NCI-H1436 (cell line): ENCODE measurements around the gene KPNA4.

ENCODE experiments used
- DNase-seq: peaks from one replicate; lab custom pipeline; 2025; lab: John Stamatoyannopoulos, UW

KPNA4 gene

DNA sequence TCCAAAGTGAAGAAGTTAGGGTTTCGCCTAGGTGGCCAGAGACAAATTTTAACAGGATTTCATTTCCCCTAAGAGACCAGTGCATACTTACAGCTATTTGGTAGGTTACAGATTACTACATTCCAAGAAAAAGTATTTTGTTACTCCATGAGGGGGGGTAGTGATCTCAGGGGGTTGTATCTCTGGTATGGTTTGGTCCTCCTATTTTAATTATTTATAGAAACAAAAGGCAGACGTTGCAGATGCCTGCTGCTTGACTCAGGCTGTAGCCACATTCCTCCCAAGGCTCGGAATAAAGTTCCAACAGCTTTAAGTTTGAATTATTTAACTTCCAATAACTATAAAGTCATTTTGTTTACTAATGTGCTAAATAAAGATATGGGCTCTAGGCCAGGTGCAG is 114.5 kb downstream of the KPNA4 start:
- no peak for DNase-seq

DNA sequence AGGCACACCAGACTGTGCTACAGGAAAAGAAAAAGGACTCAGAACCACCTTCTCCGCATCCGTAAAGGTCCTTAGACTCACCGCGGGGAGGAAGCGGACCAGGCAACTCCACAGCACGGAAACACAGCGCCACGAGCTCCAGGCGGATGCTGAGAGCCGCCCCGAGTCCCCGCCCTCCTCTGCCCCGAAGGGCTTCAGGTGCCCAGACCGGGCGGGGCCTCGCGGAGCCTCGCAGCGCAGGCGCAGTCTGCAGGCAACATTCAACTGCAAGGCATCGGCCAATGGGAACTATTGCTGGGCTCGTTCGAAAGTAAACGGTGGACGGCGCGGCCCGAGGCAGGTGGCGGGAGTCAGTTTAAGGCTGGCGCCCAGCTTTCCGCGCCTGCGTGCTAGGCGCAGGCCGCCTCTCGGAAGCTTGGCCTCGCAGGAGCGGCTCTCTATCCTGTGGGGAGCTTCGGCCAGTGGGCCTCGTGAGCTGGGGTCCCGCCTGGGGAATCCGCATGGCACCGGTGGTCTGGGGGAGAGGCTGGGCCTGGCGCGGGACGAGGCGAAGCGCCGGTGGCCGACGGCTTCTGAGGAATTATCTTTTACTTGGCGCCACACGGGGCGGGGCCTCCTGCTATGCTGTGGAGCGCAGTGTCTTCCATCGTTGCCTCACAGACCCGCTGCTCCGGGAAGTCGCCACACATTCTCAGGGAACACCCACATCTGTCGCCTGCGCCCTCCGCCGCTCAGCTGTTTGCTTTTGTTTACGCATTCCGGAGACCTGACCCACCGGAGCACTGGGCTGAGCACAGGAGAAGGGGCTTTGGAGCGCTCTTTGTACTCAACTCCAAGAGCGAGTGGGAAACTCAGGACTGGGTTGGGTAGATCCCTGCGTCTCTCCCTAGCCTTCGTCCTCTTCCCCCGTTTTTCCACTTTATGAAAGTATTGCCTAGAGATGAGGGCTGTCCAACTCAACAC is 115.5 kb downstream of the KPNA4 start, which contains the start of gene TRIM59:
TSS of gene TRIM59 (minus strand) at position 151 of the 963 bp plus-strand sequence. CDS start 10,603 bp downstream, outside the sequence.
- DNase-seq, result no peak

DNA sequence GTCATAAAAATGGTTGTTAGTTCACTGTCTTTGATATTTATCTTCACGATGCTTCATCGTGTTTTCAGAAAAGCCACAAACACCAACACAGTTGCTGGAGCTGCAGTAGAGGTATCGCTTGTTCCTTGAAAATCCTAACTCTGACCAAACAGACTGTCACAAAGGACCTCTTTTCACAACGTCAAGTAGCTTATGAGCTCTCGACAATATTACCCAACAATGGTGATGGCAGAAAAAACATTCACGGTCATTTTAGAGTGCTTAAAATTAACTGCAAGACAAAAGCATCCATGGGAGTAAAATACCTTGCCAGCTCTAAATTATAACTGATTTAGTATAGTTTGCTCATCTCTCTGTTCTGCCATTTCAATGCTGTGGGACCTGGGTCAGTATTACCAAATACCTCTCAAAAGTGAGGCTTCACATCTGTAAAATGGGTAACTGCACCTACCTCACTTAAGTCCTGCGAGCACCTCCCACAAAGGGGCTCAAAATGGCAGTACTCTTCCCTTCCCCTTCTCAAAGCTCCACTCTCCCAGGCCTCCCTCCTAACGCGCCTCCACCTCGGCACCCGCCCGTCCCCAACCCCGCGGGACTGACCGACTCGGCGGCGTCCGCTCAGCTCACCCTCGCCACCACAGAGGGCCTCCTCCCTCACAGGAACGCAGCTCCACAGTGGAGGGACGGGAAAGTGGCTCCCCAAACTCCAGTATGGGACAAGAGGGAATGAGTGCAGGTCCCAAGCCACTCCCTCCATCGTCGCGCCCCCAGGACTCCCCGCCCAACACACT is 116.3 kb downstream of the KPNA4 start:
- no peak for DNase-seq

DNA sequence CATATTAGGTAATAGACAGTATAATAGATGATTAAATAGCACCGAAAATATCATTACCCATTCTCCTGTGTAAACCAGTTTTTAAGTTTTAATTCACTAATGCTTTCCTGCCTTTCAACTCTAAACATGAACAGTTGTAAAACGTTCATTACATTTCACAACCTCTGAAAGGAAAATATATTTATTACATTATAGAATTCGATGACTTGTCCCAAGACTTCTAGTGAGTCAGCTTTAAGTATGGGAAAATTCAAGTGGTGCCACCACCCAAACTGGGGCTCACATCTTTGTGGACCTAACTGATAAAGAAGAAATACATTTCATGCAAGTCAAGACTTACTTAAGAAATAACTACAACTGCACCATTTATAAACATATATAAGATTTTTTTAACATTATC is 117.8 kb downstream of the KPNA4 start:
- DNase-seq, result no peak

DNA sequence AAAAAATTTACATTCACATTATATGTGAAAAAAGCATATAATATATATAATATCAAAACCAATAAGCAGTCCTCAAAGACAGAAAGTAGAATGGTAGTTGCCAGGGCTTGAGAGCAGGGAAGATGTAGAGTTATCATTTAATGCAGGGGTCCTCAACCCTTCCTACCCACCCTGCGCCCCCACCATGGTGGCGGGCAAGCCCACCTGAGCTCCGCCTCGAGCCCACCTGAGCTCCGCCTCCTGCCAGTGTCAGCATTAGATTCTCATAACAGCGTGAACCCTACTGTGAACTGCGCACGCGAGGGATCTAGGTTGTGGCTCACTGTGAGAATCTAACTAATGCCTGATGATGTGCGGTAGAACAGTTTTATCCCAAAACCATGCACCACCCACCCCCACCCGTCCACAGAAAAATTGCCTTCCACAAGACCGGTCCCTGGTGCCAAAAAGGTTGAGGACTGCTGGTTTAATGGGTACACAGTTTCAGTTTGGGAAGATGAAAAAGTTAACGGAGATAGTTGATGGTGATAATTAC is 118.8 kb downstream of the KPNA4 start:
- no peak for DNase-seq

DNA sequence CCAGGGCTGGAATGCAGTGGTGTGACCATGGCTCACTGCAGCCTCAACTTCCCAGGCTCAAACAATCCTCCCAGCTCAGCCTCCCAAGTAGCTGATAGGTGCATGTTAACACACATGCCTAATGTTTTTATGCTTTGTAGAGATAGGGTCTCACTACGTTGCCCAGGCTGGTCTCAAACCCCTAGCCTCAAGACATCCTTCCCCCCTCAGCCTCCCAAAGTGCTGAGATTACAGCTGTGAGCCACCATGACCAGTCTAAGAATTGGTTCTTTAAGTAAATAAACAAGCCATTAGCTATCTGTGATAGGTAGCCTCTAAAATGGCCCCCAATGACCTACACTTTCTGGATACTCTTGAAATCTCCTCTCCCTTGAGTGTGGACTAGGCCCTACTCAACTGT is 119.5 kb downstream of the KPNA4 start:
- no peak for DNase-seq
